CD4-positive, alpha-beta T cell (primary cell): ENCODE measurements around the gene CYP21A2. TPM values are rescaled to one million over a fixed set of nuclear protein-coding genes. Genes with fewer than 3 reads are reported as not detected.

Source experiments
- ATAC-seq: fragments of 200-7000 bp; cut with Tn5 transposase; one replicate; pipeline ENCODE4 v1.10.0; 2022; ENCODE audit warnings: mild to moderate bottlenecking; ENCODE audit not compliant: poor library complexity
- CTCF ChIA-PET: fragments of 350-600 bp; sonication (Branson Sonifier 250); formaldehyde crosslinking; loops from one replicate; lab custom pipeline; 2021; ENCODE audit warnings: antibody characterized with exemption, inconsistent platforms; lab: Charles Lee
- POLR2A ChIA-PET: fragments of 350-600 bp; sonication (Branson Sonifier 250); formaldehyde crosslinking; loops from one replicate; lab custom pipeline; 2021; ENCODE audit warnings: antibody characterized with exemption, inconsistent platforms; lab: Charles Lee
- DNase-seq, 14 experiments: peaks; one replicate each; pipeline ENCODE4 v3.0.0-alpha.2; 2013 to 2020; ENCODE audit warnings: mixed read lengths in 2 of 14
- H3K27ac ChIP-seq, 2 donors: one replicate each; pipeline versions ENCODE4 v1.5.1 to v1.7.0; 2013; ENCODE audit warnings: low read length in 2 of 2, low read depth in 1 of 2, mild to moderate bottlenecking in 1 of 2
- H3K27me3 ChIP-seq, 2 experiments: 1 replicate in 1 of 2; 2 replicates in 1 of 2; pipeline versions ENCODE4 v1.6.1 to v1.7.0; 2013; ENCODE audit warnings: low read length in 2 of 2, control low read depth in 1 of 2, mild to moderate bottlenecking in 1 of 2, moderate library complexity in 1 of 2; ENCODE audit not compliant: insufficient read depth in 2 of 2, control insufficient read depth in 1 of 2
- H3K36me3 ChIP-seq: one replicate; pipeline ENCODE4 v1.6.1; 2013; ENCODE audit warnings: low read length, control low read depth; ENCODE audit not compliant: insufficient read depth
- H3K4me1 ChIP-seq: one replicate; pipeline ENCODE4 v1.6.1; 2013; ENCODE audit warnings: low read length, control low read depth; ENCODE audit not compliant: insufficient read depth
- H3K4me3 ChIP-seq: one replicate; pipeline ENCODE4 v1.5.1; 2013; ENCODE audit warnings: mild to moderate bottlenecking, low read length, moderate library complexity
- H3K9me3 ChIP-seq, 2 experiments: 1 replicate in 1 of 2; 2 replicates in 1 of 2; pipeline versions ENCODE4 v1.6.1 to v1.7.0; 2013; ENCODE audit warnings: low read length in 2 of 2, mild to moderate bottlenecking in 2 of 2, control low read depth in 1 of 2, moderate library complexity in 1 of 2; ENCODE audit not compliant: control insufficient read depth in 1 of 2, insufficient read depth in 1 of 2
- H3K27ac Mint-ChIP-seq: one replicate; pipeline ENCODE4 v1.8.0; 2020; ENCODE audit warnings: mixed read lengths
- H3K27me3 Mint-ChIP-seq: one replicate; pipeline ENCODE4 v1.8.0; 2021; ENCODE audit warnings: mixed read lengths
- H3K36me3 Mint-ChIP-seq: one replicate; pipeline ENCODE4 v1.8.0; 2021; ENCODE audit warnings: low read depth, mixed read lengths
- H3K4me1 Mint-ChIP-seq: one replicate; pipeline ENCODE4 v1.8.0; 2021; ENCODE audit warnings: low read depth, mixed read lengths
- H3K4me3 Mint-ChIP-seq: one replicate; pipeline ENCODE4 v1.8.0; 2020; ENCODE audit warnings: mild to moderate bottlenecking, mixed read lengths
- H3K9me3 Mint-ChIP-seq: one replicate; pipeline ENCODE4 v1.8.0; 2020; ENCODE audit warnings: mixed read lengths
- CTCF ChIP-seq: fragments of 200-600 bp; IDR thresholded peaks from one replicate; pipeline ENCODE4 v1.8.0; 2022; ENCODE audit warnings: antibody characterized with exemption, mild to moderate bottlenecking
- intact Hi-C, 2 experiments: fragments of 100-400 bp; cut with DNase I in 1 of 2; cut with micrococcal nuclease in 1 of 2; formaldehyde crosslinking; loops; one replicate each; pipeline versions ENCODE4 v1.15.1 to v1.9.0; 2023 to 2025; cut with DNase I, micrococcal nuclease
- total RNA-seq, 174 experiments: library from RNA in 2 of 174; stranded (reverse) in 2 of 174; gene quantifications; one replicate each; pipeline ENCODE4 v1.2.3 and lab custom pipeline; 2021 to 2026

Gene CYP21A2
- total RNA-seq, 2 experiments from 2014 or later: 0.17 to 0.36 TPM

- Mint-ChIP-seq H3K4me1 (peaks cover 5% of the 10 kb centered on the region), H3K27me3 (no peaks in the 10 kb centered on the region), H3K27ac (no peak overlapping the region), H3K9me3 (no peaks in the 10 kb centered on the region), H3K36me3 (no peaks in the 10 kb centered on the region), H3K4me3 (no peak overlapping the region)
- Histone ChIP-seq H3K27ac (no peak overlapping the region), H3K9me3 (no peaks in the 10 kb centered on the region), H3K36me3 (no peaks in the 10 kb centered on the region), H3K27me3 (no peaks in the 10 kb centered on the region), H3K4me3 (no peak overlapping the region), H3K4me1 (peaks cover 9% of the 10 kb centered on the region)
- no peak for TF ChIP-seq CTCF
- ChIA-PET CTCF (no interaction called here), POLR2A (no interaction called here)
- intact Hi-C loops: loop anchor here in 1 of 2 experiments (10.0 kb wide), 1 partner anchor 109 kb away; the partner anchor contains the start of genes PPT2 and PRRT1
- no peak for DNase-seq
- no peak for ATAC-seq
These were observed 7.7 kb downstream of the CYP21A2 start for GRCh38 chr6:32045811-32046449.

GRCh38 chr6:32046450-32047083, 8.4 kb downstream of the CYP21A2 start:
- peaks cover 5% of the 10 kb centered on the region for H3K4me1 Mint-ChIP-seq
- H3K9me3 Mint-ChIP-seq: no peaks in the 10 kb centered on the region
- ATAC-seq (no peak), DNase-seq (no peak)
- Histone ChIP-seq H3K9me3 (no peaks in the 10 kb centered on the region), H3K27me3 (no peaks in the 10 kb centered on the region), H3K27ac (no peak overlapping the region), H3K4me1 (peaks cover 9% of the 10 kb centered on the region), H3K36me3 (no peaks in the 10 kb centered on the region), H3K4me3 (no peak overlapping the region)
- no peaks in the 10 kb centered on the region for H3K27me3 Mint-ChIP-seq
- POLR2A ChIA-PET: no interaction called here
- H3K36me3 Mint-ChIP-seq: no peaks in the 10 kb centered on the region
- intact Hi-C loops: loop anchor here in 1 of 2 experiments (10.0 kb wide), 1 partner anchor 108 kb away; the partner anchor contains the start of genes PPT2 and PRRT1
- H3K27ac Mint-ChIP-seq: no peak overlapping the region
- no peak overlapping the region for H3K4me3 Mint-ChIP-seq
- CTCF ChIA-PET: no interaction called here
- TF ChIP-seq CTCF: no peak

GRCh38 chr6:32047084-32047478, 8.9 kb downstream of the CYP21A2 start:
- Mint-ChIP-seq H3K9me3 (no peaks in the 10 kb centered on the region), H3K27ac (no peak overlapping the region), H3K27me3 (no peaks in the 10 kb centered on the region), H3K4me1 (peaks cover 5% of the 10 kb centered on the region), H3K4me3 (no peak overlapping the region), H3K36me3 (no peaks in the 10 kb centered on the region)
- Histone ChIP-seq H3K27me3 (no peaks in the 10 kb centered on the region), H3K9me3 (no peaks in the 10 kb centered on the region), H3K36me3 (no peaks in the 10 kb centered on the region), H3K4me1 (peaks cover 9% of the 10 kb centered on the region), H3K27ac (no peak overlapping the region), H3K4me3 (no peak overlapping the region)
- intact Hi-C loops: loop anchor here in 1 of 2 experiments (10.0 kb wide), 1 partner anchor 108 kb away; the partner anchor contains the start of genes PPT2 and PRRT1
- DNase-seq: no peak
- TF ChIP-seq CTCF: no peak
- CTCF ChIA-PET: no interaction called here
- POLR2A ChIA-PET: no interaction called here
- ATAC-seq: no peak
